OCI-LY7 (cell line): ENCODE measurements around the gene NRCAM.

ENCODE experiments used
- CTCF ChIP-seq: fragments of 200-600 bp; sonication (generic); conservative IDR thresholded peaks from 2 replicates; pipeline ENCODE4 v1.5.1; 2014; ENCODE audit warnings: mild to moderate bottlenecking, antibody characterized with exemption, low read length, moderate library complexity, mixed read lengths
- EZH2phosphoT487 ChIP-seq: fragments of 200-600 bp; sonication (generic); IDR thresholded peaks from 2 replicates; pipeline ENCODE4 v1.6.1; 2018; ENCODE audit warnings: low read depth, borderline replicate concordance, mild to moderate bottlenecking, mixed run types, antibody characterized with exemption, low read length, moderate library complexity, mixed read lengths

GRCh38 chr7:108254259-108254658, 202.0 kb downstream of the NRCAM start:
- TF ChIP-seq CTCF (no peak), EZH2phosphoT487 (no peak)
